Epithelial cell of esophagus (primary cell): ENCODE data around the gene CDCA8.

ENCODE experiments used
- DNase-seq: peaks from one replicate; pipeline ENCODE4 v3.0.0; 2010; ENCODE audit warnings: low read depth
- H3K4me3 ChIP-seq: 2 replicates; pipeline ENCODE4 v1.5.1; 2011; ENCODE audit warnings: mild to moderate bottlenecking, low read length, control low read depth
- TF ChIP-seq, protein P1 (sequence below): IDR thresholded peaks from 2 replicates; pipeline ENCODE4 v1.5.1; 2011; ENCODE audit warnings: low read depth, mild to moderate bottlenecking, low read length, control low read depth, inconsistent platforms; ENCODE audit not compliant: insufficient read depth; ENCODE audit errors: missing control alignments

Gene CDCA8

GRCh38 chr1:37748565-37748964, 56.2 kb downstream of the CDCA8 start:
- DNase-seq = no peak
- TF ChIP-seq, protein P1, sequence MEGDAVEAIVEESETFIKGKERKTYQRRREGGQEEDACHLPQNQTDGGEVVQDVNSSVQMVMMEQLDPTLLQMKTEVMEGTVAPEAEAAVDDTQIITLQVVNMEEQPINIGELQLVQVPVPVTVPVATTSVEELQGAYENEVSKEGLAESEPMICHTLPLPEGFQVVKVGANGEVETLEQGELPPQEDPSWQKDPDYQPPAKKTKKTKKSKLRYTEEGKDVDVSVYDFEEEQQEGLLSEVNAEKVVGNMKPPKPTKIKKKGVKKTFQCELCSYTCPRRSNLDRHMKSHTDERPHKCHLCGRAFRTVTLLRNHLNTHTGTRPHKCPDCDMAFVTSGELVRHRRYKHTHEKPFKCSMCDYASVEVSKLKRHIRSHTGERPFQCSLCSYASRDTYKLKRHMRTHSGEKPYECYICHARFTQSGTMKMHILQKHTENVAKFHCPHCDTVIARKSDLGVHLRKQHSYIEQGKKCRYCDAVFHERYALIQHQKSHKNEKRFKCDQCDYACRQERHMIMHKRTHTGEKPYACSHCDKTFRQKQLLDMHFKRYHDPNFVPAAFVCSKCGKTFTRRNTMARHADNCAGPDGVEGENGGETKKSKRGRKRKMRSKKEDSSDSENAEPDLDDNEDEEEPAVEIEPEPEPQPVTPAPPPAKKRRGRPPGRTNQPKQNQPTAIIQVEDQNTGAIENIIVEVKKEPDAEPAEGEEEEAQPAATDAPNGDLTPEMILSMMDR = no peak
- H3K4me3 ChIP-seq = no peak overlapping the region

DNA sequence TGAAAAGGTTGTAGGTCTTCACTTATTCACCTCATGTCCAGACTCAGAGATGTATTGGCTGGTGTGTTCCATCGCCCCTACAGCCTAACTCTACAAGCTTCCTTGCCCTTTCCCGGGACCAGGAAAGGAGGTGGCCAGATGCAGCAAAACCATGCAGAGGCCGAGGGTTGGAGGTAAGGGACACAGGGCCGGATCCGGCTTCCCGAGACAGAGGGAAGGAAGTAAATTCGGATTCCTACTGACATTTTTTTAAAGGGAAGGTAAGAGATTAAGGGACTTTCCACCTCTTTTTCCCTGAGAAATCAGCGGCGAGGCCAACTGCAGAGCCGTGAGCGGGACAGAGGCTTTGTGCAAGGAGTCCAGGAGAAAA, 59.9 kb downstream of the CDCA8 start:
- DNase-seq = no peak
- TF ChIP-seq, protein P1 = no peak
- no peak overlapping the region for H3K4me3 ChIP-seq

- H3K4me3 ChIP-seq = no peak overlapping the region
- TF ChIP-seq, protein P1 = no peak
- DNase-seq = peak; percentile 20
Measured at GRCh38 chr1:37752583-37753471, 60.5 kb downstream of the CDCA8 start.

DNA sequence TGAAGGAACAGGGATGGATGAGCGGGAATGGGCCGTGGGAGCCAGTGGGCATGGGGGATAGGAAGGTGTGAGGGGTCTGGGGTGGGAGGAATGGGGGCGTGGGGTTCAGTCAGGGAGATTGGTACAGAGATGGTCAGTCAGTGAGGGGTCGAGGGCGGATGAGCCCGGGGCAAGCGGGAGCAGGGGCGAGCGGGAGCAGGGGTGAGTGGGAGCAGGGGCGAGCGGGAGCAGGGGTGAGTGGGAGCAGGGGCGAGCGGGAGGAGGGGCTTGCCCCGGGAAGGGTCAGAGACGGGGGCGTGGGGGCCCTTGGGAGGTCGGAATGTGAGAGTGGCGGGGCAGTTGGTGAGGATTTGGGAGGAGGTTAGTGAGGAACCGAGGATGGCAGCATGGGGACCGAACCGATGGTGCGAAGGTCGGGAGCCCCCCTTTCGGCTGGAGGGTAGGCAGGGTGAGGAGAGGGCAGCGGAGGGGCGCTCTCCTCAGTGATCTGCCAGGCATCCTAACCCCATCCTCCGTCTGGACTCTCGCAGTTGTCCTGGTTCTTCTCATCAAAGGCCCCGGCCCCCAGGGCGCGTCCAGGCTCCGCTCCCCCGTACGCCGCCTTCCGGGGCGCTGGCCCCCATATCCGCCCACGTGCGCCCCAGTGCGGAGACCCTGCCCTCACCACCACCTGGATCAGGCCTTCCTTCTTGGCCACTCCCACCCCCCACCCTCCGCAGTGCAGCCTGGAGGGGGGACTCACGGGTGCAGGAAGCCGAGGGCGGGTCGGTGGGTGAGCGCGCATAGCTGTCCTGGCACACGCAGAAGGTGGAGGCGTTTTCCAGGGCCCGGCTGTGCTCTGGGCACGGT, 61.4 kb downstream of the CDCA8 start:
- DNase-seq = no peak
- TF ChIP-seq, protein P1 = no peak
- no peak overlapping the region for H3K4me3 ChIP-seq

DNA sequence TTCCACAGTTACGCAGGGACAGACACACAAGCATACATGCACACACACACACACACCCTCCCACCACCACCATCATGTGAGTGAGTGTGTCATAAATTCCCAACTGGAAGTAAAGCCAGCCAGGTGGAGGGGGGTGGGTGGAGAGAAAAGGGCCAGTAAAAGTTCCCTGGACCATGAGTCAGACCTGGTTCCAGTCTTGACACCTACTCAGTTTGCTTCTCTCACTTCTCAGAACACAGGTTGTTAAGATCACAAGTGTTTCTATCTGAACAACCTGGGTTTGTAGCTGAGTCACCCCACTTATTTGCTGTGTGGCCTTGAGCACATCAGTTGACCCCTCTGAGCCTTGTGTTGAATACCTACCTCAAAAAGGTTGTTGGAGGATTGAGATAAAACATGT, 63.0 kb downstream of the CDCA8 start:
- peak; percentile 46 for DNase-seq
- no peak overlapping the region for H3K4me3 ChIP-seq
- TF ChIP-seq, protein P1 = no peak

GRCh38 chr1:37755951-37756560, 63.7 kb downstream of the CDCA8 start:
- DNase-seq = no peak
- TF ChIP-seq, protein P1 = no peak
- no peak overlapping the region for H3K4me3 ChIP-seq
